GM12878 (cell line): ENCODE results near the gene TMSB10. TPM values are rescaled to one million over a fixed set of nuclear protein-coding genes. Genes with fewer than 3 reads are reported as not detected.

Experiments used
- BRCA1 ChIP-seq: IDR thresholded peaks from 2 replicates; pipeline ENCODE4 v1.6.1; 2011; ENCODE audit warnings: low read depth, low read length, improper control_type of control experiment
- CHD2 ChIP-seq: IDR thresholded peaks from 2 replicates; pipeline ENCODE4 v1.6.1; 2011; ENCODE audit warnings: low read depth, low read length, improper control_type of control experiment, borderline replicate concordance
- EP300 ChIP-seq, 2 experiments: fragments of 150-350 bp in 1 of 2; IDR thresholded peaks; 2 replicates each; pipeline ENCODE4 v1.6.1; 2011 to 2012; ENCODE audit warnings: low read depth in 2 of 2, low read length in 2 of 2, borderline replicate concordance in 1 of 2, improper control_type of control experiment in 1 of 2, inconsistent platforms in 1 of 2; ENCODE audit not compliant: control insufficient read depth in 1 of 2
- JUND ChIP-seq: IDR thresholded peaks from 2 replicates; pipeline ENCODE4 v1.6.1; 2012; ENCODE audit warnings: low read depth, mild to moderate bottlenecking, low read length, improper control_type of control experiment, moderate library complexity
- KLF5 ChIP-seq: fragments of 450-650 bp; IDR thresholded peaks from 2 replicates; pipeline ENCODE4 v1.6.1; 2014; ENCODE audit warnings: mild to moderate bottlenecking; ENCODE audit not compliant: partially characterized antibody
- MEF2B ChIP-seq: fragments of 450-650 bp; IDR thresholded peaks from 2 replicates; pipeline ENCODE4 v1.6.1; 2018; ENCODE audit warnings: mild to moderate bottlenecking, moderate library complexity; ENCODE audit not compliant: partially characterized antibody, poor library complexity, severe bottlenecking
- RELA ChIP-seq: fragments of 450-650 bp; IDR thresholded peaks from 2 replicates; pipeline ENCODE4 v1.8.0; 2014; ENCODE audit warnings: borderline replicate concordance; ENCODE audit not compliant: partially characterized antibody
- SIX5 ChIP-seq: IDR thresholded peaks from 2 replicates; pipeline ENCODE4 v1.6.1; 2011; ENCODE audit warnings: mild to moderate bottlenecking, low read depth, low read length, moderate library complexity; ENCODE audit not compliant: severe bottlenecking
- SMARCA5 ChIP-seq: fragments of 450-650 bp; IDR thresholded peaks from 2 replicates; pipeline ENCODE4 v1.6.1; 2017; ENCODE audit warnings: mild to moderate bottlenecking
- TAF1 ChIP-seq: IDR thresholded peaks from 2 replicates; pipeline ENCODE4 v1.6.1; 2011; ENCODE audit warnings: mild to moderate bottlenecking, low read depth, low read length, borderline replicate concordance
- TCF3 ChIP-seq: IDR thresholded peaks from 2 replicates; pipeline ENCODE4 v1.6.1; 2012; ENCODE audit warnings: low read depth, mild to moderate bottlenecking, low read length, borderline replicate concordance; ENCODE audit not compliant: insufficient read depth
- ZZZ3 ChIP-seq: IDR thresholded peaks from 2 replicates; pipeline ENCODE4 v1.6.1; 2011; ENCODE audit warnings: low read depth; ENCODE audit not compliant: control insufficient read depth, insufficient read length
- polyA plus RNA-seq, 11 experiments: library from polyadenylated mRNA; depleted of rRNA in 4 of 11; unstranded in 6 of 11; stranded (reverse) in 5 of 11; fragments of >200 nt; fragmentation: Nextera tagmentation in 4 of 11; fragmentation: Illumina TruSeq in 1 of 11; extraction: Ambion mirVana in 4 of 11; extraction: Trizol in 1 of 11; gene quantifications; 1 replicate in 1 of 11; 2 replicates in 10 of 11; pipeline versions ENCODE4 v1.2.1 to v1.2.3, GENCODE V29; 2011 to 2016; ENCODE audit warnings: inconsistent platforms in 2 of 11, missing spikeins in 2 of 11, low read depth in 1 of 11
- total RNA-seq, 4 experiments: library from RNA; depleted of rRNA in 3 of 4; stranded (reverse); fragments of >200 nt in 3 of 4; fragmentation: Illumina TruSeq in 1 of 4; extraction: Trizol in 1 of 4; gene quantifications; 2 replicates each; pipeline versions ENCODE4 v1.2.1 to v1.2.3, GENCODE V29; 2013 to 2021
- TF ChIP-seq, protein P1 (sequence below): fragments of 450-650 bp; IDR thresholded peaks from 2 replicates; pipeline ENCODE4 v1.6.1; 2016; ENCODE audit warnings: mild to moderate bottlenecking, moderate library complexity, borderline replicate concordance
- TF ChIP-seq, protein P2 (sequence below): IDR thresholded peaks from 2 replicates; pipeline ENCODE4 v1.6.1; 2012; ENCODE audit warnings: low read length, inconsistent platforms
- TF ChIP-seq, protein P3 (sequence below): fragments of 450-650 bp; formaldehyde crosslinking; IDR thresholded peaks from 2 replicates; pipeline ENCODE4 v1.4.0; 2020; ENCODE audit warnings: mild to moderate bottlenecking, moderate library complexity
- TF ChIP-seq, protein P4 (sequence below): IDR thresholded peaks from 2 replicates; pipeline ENCODE4 v1.6.1; 2011; ENCODE audit warnings: borderline replicate concordance, low read depth, mild to moderate bottlenecking, moderate library complexity, mixed read lengths, low read length; ENCODE audit not compliant: insufficient read depth; ENCODE audit errors: extremely low read length
- TF ChIP-seq, protein P5 (sequence below): IDR thresholded peaks from 2 replicates; pipeline ENCODE4 v1.6.1; 2011; ENCODE audit warnings: low read depth, low read length, improper control_type of control experiment, borderline replicate concordance

Gene TMSB10
- total and polyA plus RNA-seq, 10 of the 15 experiments (the other 5 are each of a cell fraction or from before 2014, with no cell fraction given), result 1,406 to 4,860 (median 3,381) TPM

DNA sequence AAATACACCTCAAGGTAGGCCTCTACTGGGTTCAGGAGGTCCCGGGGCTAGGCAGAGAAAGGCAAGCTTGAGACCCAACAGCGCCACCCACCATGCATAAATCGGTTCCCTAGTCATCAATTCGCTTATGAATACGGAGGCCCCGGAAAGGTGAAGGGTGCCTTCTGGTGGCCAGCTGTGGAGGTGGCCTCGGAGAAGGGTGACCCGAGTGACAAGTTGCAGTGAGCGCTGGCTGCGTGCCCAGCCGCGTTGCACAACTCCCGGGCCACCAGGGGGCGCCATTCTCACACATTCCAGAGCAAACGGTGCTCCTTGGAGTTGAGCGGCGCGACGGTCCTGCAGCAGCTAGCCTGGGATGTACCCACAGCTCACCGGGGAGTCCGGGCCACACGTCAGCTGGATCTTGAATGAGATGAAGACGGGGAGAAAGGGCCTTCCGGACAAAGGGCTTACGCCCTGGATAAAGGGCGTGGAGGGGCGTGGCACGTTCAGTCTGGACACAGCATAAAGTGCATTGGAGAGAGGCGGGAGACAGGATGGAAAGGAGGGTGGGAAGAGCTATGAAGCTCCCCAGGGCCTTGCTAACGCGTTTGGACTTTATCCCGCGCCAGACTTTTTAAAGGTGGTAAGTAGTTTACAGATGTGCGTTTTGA lies 20.4 kb downstream of the TMSB10 start (continued):
- TF ChIP-seq, protein P1, sequence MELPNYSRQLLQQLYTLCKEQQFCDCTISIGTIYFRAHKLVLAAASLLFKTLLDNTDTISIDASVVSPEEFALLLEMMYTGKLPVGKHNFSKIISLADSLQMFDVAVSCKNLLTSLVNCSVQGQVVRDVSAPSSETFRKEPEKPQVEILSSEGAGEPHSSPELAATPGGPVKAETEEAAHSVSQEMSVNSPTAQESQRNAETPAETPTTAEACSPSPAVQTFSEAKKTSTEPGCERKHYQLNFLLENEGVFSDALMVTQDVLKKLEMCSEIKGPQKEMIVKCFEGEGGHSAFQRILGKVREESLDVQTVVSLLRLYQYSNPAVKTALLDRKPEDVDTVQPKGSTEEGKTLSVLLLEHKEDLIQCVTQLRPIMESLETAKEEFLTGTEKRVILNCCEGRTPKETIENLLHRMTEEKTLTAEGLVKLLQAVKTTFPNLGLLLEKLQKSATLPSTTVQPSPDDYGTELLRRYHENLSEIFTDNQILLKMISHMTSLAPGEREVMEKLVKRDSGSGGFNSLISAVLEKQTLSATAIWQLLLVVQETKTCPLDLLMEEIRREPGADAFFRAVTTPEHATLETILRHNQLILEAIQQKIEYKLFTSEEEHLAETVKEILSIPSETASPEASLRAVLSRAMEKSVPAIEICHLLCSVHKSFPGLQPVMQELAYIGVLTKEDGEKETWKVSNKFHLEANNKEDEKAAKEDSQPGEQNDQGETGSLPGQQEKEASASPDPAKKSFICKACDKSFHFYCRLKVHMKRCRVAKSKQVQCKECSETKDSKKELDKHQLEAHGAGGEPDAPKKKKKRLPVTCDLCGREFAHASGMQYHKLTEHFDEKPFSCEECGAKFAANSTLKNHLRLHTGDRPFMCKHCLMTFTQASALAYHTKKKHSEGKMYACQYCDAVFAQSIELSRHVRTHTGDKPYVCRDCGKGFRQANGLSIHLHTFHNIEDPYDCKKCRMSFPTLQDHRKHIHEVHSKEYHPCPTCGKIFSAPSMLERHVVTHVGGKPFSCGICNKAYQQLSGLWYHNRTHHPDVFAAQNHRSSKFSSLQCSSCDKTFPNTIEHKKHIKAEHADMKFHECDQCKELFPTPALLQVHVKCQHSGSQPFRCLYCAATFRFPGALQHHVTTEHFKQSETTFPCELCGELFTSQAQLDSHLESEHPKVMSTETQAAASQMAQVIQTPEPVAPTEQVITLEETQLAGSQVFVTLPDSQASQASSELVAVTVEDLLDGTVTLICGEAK, result no peak
- TF ChIP-seq JUND, result no peak
- TF ChIP-seq, protein P2, sequence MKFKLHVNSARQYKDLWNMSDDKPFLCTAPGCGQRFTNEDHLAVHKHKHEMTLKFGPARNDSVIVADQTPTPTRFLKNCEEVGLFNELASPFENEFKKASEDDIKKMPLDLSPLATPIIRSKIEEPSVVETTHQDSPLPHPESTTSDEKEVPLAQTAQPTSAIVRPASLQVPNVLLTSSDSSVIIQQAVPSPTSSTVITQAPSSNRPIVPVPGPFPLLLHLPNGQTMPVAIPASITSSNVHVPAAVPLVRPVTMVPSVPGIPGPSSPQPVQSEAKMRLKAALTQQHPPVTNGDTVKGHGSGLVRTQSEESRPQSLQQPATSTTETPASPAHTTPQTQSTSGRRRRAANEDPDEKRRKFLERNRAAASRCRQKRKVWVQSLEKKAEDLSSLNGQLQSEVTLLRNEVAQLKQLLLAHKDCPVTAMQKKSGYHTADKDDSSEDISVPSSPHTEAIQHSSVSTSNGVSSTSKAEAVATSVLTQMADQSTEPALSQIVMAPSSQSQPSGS, result no peak
- TF ChIP-seq RELA, result peak; percentile 66
- no peak for TF ChIP-seq SIX5
- TF ChIP-seq, protein P3, sequence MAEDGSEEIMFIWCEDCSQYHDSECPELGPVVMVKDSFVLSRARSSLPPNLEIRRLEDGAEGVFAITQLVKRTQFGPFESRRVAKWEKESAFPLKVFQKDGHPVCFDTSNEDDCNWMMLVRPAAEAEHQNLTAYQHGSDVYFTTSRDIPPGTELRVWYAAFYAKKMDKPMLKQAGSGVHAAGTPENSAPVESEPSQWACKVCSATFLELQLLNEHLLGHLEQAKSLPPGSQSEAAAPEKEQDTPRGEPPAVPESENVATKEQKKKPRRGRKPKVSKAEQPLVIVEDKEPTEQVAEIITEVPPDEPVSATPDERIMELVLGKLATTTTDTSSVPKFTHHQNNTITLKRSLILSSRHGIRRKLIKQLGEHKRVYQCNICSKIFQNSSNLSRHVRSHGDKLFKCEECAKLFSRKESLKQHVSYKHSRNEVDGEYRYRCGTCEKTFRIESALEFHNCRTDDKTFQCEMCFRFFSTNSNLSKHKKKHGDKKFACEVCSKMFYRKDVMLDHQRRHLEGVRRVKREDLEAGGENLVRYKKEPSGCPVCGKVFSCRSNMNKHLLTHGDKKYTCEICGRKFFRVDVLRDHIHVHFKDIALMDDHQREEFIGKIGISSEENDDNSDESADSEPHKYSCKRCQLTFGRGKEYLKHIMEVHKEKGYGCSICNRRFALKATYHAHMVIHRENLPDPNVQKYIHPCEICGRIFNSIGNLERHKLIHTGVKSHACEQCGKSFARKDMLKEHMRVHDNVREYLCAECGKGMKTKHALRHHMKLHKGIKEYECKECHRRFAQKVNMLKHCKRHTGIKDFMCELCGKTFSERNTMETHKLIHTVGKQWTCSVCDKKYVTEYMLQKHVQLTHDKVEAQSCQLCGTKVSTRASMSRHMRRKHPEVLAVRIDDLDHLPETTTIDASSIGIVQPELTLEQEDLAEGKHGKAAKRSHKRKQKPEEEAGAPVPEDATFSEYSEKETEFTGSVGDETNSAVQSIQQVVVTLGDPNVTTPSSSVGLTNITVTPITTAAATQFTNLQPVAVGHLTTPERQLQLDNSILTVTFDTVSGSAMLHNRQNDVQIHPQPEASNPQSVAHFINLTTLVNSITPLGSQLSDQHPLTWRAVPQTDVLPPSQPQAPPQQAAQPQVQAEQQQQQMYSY (CRISPR knock-in tag), result no peak
- 0 out of 2 replicates have a peak, but pooled peaks have one; percentile 33 for TF ChIP-seq TCF3
- TF ChIP-seq CHD2, result 0 out of 2 replicates have a peak, but pooled peaks have one; percentile 44
- TF ChIP-seq SMARCA5, result peak; percentile 99
- no peak for TF ChIP-seq ZZZ3
- TF ChIP-seq, protein P4, sequence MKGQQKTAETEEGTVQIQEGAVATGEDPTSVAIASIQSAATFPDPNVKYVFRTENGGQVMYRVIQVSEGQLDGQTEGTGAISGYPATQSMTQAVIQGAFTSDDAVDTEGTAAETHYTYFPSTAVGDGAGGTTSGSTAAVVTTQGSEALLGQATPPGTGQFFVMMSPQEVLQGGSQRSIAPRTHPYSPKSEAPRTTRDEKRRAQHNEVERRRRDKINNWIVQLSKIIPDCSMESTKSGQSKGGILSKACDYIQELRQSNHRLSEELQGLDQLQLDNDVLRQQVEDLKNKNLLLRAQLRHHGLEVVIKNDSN, result no peak
- TF ChIP-seq, protein P5, sequence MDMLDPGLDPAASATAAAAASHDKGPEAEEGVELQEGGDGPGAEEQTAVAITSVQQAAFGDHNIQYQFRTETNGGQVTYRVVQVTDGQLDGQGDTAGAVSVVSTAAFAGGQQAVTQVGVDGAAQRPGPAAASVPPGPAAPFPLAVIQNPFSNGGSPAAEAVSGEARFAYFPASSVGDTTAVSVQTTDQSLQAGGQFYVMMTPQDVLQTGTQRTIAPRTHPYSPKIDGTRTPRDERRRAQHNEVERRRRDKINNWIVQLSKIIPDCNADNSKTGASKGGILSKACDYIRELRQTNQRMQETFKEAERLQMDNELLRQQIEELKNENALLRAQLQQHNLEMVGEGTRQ, result no peak
- TF ChIP-seq TAF1, result no peak
- no peak for TF ChIP-seq EP300 (IDR thresholded peaks at IDR 0.05; ENCODE audit: borderline replicate concordance in 1 of 2, control insufficient read depth in 1 of 2, low read depth in 2 of 2, low read length in 2 of 2)
- TF ChIP-seq BRCA1, result no peak
- TF ChIP-seq MEF2B, result no peak
- TF ChIP-seq KLF5, result peak; percentile 48
